HEK293T (cell line): ENCODE measurements around the gene ADAMTSL4.

Experiments used
- ARNT ChIP-seq: fragments of 450-650 bp; IDR thresholded peaks from 2 replicates; pipeline ENCODE4 v1.6.1; 2017; ENCODE audit warnings: mild to moderate bottlenecking
- BHLHE40 ChIP-seq: fragments of 450-650 bp; IDR thresholded peaks from 2 replicates; pipeline ENCODE4 v1.6.1; 2016; ENCODE audit warnings: mild to moderate bottlenecking, moderate library complexity, borderline replicate concordance
- ELF4 ChIP-seq: fragments of 450-650 bp; IDR thresholded peaks from 2 replicates; pipeline ENCODE4 v1.6.1; 2017; ENCODE audit warnings: antibody characterized with exemption
- FOXA1 ChIP-seq: fragments of 450-650 bp; IDR thresholded peaks from 2 replicates; pipeline ENCODE4 v1.6.1; 2016; ENCODE audit warnings: mild to moderate bottlenecking
- FOXK2 ChIP-seq: fragments of 450-650 bp; IDR thresholded peaks from 2 replicates; pipeline ENCODE4 v1.6.1; 2016; ENCODE audit warnings: mild to moderate bottlenecking
- FOXM1 ChIP-seq: fragments of 450-650 bp; IDR thresholded peaks from 2 replicates; pipeline ENCODE4 v1.6.1; 2017; ENCODE audit warnings: mild to moderate bottlenecking, borderline replicate concordance
- LEF1 ChIP-seq: fragments of 450-650 bp; IDR thresholded peaks from 2 replicates; pipeline ENCODE4 v1.6.1; 2017; ENCODE audit warnings: mild to moderate bottlenecking, borderline replicate concordance
- NFRKB ChIP-seq: fragments of 450-650 bp; IDR thresholded peaks from 2 replicates; pipeline ENCODE4 v1.6.1; 2016; ENCODE audit warnings: mild to moderate bottlenecking, moderate library complexity
- PKNOX1 ChIP-seq: fragments of 450-650 bp; IDR thresholded peaks from 2 replicates; pipeline ENCODE4 v1.6.1; 2016
- SP1 ChIP-seq: fragments of 450-650 bp; IDR thresholded peaks from 2 replicates; pipeline ENCODE4 v1.6.1; 2017
- SUZ12 ChIP-seq: fragments of 450-650 bp; IDR thresholded peaks from 2 replicates; pipeline ENCODE4 v1.6.1; 2016; ENCODE audit warnings: mild to moderate bottlenecking
- TARDBP ChIP-seq: fragments of 450-650 bp; IDR thresholded peaks from 2 replicates; pipeline ENCODE4 v1.6.1; 2016
- ZNF384 ChIP-seq: fragments of 450-650 bp; IDR thresholded peaks from 2 replicates; pipeline ENCODE4 v1.6.1; 2016

- no peak for TF ChIP-seq ELF4
- TF ChIP-seq ARNT: no peak
- no peak for TF ChIP-seq SP1
- TF ChIP-seq TARDBP: no peak
- TF ChIP-seq PKNOX1: no peak
- TF ChIP-seq ZNF384: no peak
- TF ChIP-seq FOXA1: no peak
- TF ChIP-seq SUZ12: no peak
- no peak for TF ChIP-seq NFRKB
- TF ChIP-seq FOXM1: no peak
- TF ChIP-seq FOXK2: no peak
- TF ChIP-seq BHLHE40: no peak
- TF ChIP-seq LEF1: no peak
These were observed 23.9 kb upstream of the ADAMTSL4 start for GRCh38 chr1:150525348-150525747.
